Activated CD8-positive, alpha-beta T cell treated with anti-CD3 and anti-CD28 coated beads for 36 hours (primary cell): ENCODE measurements around the gene KDELR1. TPM values are rescaled to one million over a fixed set of nuclear protein-coding genes. Genes with fewer than 3 reads are reported as not detected.

ENCODE experiments used
- ATAC-seq: fragments of 200-7000 bp; cut with Tn5 transposase; one replicate; pipeline ENCODE4 v1.10.0; 2021; ENCODE audit warnings: mild to moderate bottlenecking, moderate library complexity
- CTCF ChIA-PET: fragments of 350-600 bp; sonication (Branson Sonifier 250); formaldehyde crosslinking; loops from one replicate; lab custom pipeline; 2021; ENCODE audit warnings: antibody characterized with exemption; lab: Charles Lee
- POLR2A ChIA-PET: fragments of 350-600 bp; sonication (Branson Sonifier 250); formaldehyde crosslinking; loops from one replicate; lab custom pipeline; 2021; ENCODE audit warnings: antibody characterized with exemption; lab: Charles Lee
- DNase-seq: peaks from one replicate; pipeline ENCODE4 v3.0.0-alpha.2; 2020
- H3K27ac Mint-ChIP-seq: one replicate; pipeline ENCODE4 v1.8.0; 2021; ENCODE audit warnings: mild to moderate bottlenecking, mixed read lengths
- H3K27me3 Mint-ChIP-seq: one replicate; pipeline ENCODE4 v1.8.0; 2021; ENCODE audit warnings: mixed read lengths
- H3K36me3 Mint-ChIP-seq: one replicate; pipeline ENCODE4 v1.8.0; 2021; ENCODE audit warnings: low read depth, mixed read lengths
- H3K4me1 Mint-ChIP-seq: one replicate; pipeline ENCODE4 v1.8.0; 2021; ENCODE audit warnings: low read depth, mixed read lengths
- H3K4me3 Mint-ChIP-seq: one replicate; pipeline ENCODE4 v1.8.0; 2021; ENCODE audit warnings: mild to moderate bottlenecking, moderate library complexity, mixed read lengths
- H3K9me3 Mint-ChIP-seq: one replicate; pipeline ENCODE4 v1.8.0; 2021; ENCODE audit warnings: mixed read lengths
- CTCF ChIP-seq: fragments of 200-600 bp; IDR thresholded peaks from one replicate; pipeline ENCODE4 v1.8.0; 2022; ENCODE audit warnings: antibody characterized with exemption, mild to moderate bottlenecking
- intact Hi-C: fragments of 100-400 bp; cut with micrococcal nuclease; formaldehyde crosslinking; loops from one replicate; pipeline ENCODE4 v1.10.0; 2022
- total RNA-seq, 2 experiments: library from RNA; stranded (reverse); gene quantifications; one replicate each; pipeline ENCODE4 v1.2.3, GENCODE V29; 2021

KDELR1 gene
- total RNA-seq, 2 experiments from 2014 or later: 66.3 to 66.7 TPM

DNA sequence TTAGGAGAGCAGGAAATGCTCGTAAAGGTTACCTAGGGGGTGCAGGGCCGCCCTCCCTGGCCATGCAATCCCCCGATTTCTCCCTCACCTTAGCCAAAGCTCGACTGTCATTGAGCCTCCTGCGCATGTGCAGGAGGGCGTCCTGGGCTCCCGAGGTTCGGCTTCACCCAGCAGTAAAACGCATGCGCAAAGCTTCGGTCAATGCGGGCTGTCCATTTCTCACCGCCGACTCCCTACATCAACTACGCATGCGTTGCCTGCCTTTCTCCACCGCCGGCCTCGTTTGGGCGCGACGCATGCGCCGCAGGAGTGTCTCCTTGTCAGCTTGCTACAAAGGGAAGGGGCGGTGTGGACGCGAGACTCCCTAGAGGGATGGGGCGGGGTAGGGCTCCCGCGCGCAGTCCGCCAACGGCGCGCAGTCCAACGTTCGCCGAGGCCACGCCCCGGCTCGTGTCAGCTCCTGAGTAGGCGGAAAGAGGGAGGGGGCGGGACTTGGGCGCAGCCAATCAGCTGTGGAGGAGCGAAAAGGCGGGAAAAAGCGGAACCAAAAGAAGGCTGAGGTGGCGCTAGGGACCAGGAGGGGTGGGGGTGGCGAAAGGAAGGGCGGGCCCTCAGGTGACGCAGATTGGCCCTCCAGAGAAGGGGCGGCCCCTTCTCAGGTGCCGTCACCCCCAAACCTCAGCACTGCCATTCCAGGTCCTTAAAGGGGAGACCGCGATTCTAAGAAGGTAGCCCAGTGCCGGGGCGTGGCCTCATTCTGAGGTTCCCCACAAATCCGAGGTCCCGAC, 27.3 kb downstream of the KDELR1 start, which contains the start of the genes SYNGR4 and TMEM143:
TSS of gene SYNGR4 (plus strand) at position 558 of the 788 bp plus-strand sequence. CDS start 1,476 bp downstream, outside the sequence.
TSS of gene TMEM143 (minus strand) at position 131 of the 788 bp plus-strand sequence. CDS start at position 111, 20 bp downstream.
- Mint-ChIP-seq H3K4me1 (peaks cover 10% of the 10 kb centered on the region), H3K27ac (peak within 1 kb of the TSS; percentile 96), H3K9me3 (no peaks in the 10 kb centered on the region), H3K36me3 (peaks cover 2% of the 10 kb centered on the region), H3K4me3 (peak within 1 kb of the TSS; percentile 86), H3K27me3 (no peaks in the 10 kb centered on the region)
- CTCF ChIA-PET: interaction anchor here (0.8 to 3.1 kb wide), 10 partner anchors 12 to 281 kb away, joined by 3 to 25 read pairs (median 5); partner anchors contain the start of genes GRIN2D and KDELR1
- DNase-seq (peak; percentile 97), ATAC-seq (peak; percentile 91)
- intact Hi-C loops: loop anchor here (10.0 kb wide), 1 partner anchor 101 kb away; the partner anchor contains the start of gene CYTH2
- POLR2A ChIA-PET: interaction anchor here (0.8 to 1.6 kb wide), 13 partner anchors 9 to 255 kb away, joined by 3 to 7 read pairs (median 3); partner anchors contain the start of genes KDELR1, RPL18 and SPHK2
- TF ChIP-seq CTCF: no peak

GRCh38 chr19:48363500-48363809, 27.9 kb downstream of the KDELR1 start:
- peak overlapping the region; percentile 96 for H3K27ac Mint-ChIP-seq
- H3K36me3 Mint-ChIP-seq: peaks cover 5% of the 10 kb centered on the region
- DNase-seq: peak; percentile 35
- TF ChIP-seq CTCF: no peak
- intact Hi-C loops: loop anchor here (10.0 kb wide), 1 partner anchor 101 kb away; the partner anchor contains the start of gene CYTH2
- H3K27me3 Mint-ChIP-seq: no peaks in the 10 kb centered on the region
- POLR2A ChIA-PET: interaction anchor here (0.8 to 1.6 kb wide), 9 partner anchors 24 to 124 kb away, joined by 3 to 6 read pairs (median 3); no protein-coding TSS in a partner anchor
- peaks cover 10% of the 10 kb centered on the region for H3K4me1 Mint-ChIP-seq
- H3K9me3 Mint-ChIP-seq: no peaks in the 10 kb centered on the region
- peak; percentile 2 for ATAC-seq
- H3K4me3 Mint-ChIP-seq: peak overlapping the region; percentile 86
- CTCF ChIA-PET: interaction anchor here (0.8 to 3.1 kb wide), 10 partner anchors 12 to 282 kb away, joined by 3 to 25 read pairs (median 5); partner anchors contain the start of genes GRIN2D and KDELR1

DNA sequence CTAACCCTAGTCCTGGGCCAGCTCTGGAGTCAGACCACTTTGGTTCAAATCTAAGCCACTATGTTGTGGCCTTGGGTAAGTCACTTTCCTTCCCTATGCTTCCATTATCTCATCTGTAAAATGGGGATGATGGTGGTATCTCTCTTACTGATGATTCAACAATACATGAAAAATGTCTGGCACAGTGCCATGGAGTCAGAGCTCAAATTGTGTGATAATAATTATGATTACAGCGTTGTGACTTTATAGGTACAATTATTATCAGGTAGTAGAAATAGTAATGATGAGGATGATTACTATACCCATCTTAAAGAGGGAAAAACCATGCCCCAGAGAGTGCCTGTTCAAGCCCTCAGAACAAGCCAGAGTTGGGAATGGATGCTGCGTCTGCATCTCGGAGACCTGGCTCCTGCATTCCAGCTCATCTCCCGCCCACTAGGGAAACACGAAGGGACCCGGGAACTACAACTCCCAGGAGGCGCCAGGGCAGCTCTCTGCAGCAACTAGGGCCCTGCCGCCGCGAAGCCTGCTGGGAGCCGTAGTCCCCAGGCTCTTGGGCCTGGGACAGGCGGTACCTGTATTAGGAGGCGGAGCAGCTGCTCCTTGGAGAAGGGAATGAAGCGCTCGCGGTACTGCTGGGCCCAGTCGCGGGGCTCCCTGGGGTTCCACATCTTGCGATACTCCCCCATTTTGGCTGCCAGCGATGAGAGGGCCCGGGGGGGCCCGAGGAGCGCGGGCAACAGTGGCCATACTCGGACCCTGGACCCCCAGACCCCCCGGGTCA, 28.4 kb downstream of the KDELR1 start:
- TF ChIP-seq CTCF: no peak
- Mint-ChIP-seq H3K4me1 (peaks cover 10% of the 10 kb centered on the region), H3K27me3 (no peaks in the 10 kb centered on the region), H3K36me3 (peaks cover 6% of the 10 kb centered on the region), H3K27ac (peak overlapping the region; percentile 96), H3K4me3 (peak overlapping the region; percentile 86), H3K9me3 (no peaks in the 10 kb centered on the region)
- intact Hi-C loops: loop anchor here (10.0 kb wide), 1 partner anchor 102 kb away; the partner anchor contains the start of gene CYTH2
- DNase-seq (peak; percentile 93), ATAC-seq (peak; percentile 64)
- ChIA-PET POLR2A (interaction anchor here (0.6 to 1.6 kb wide), 7 partner anchors 16 to 151 kb away, joined by 3 to 4 read pairs (median 4); no protein-coding TSS in a partner anchor), CTCF (interaction anchor here (0.7 to 3.1 kb wide), 8 partner anchors 12 to 103 kb away, joined by 3 to 25 read pairs (median 4); partner anchors contain the start of genes GRIN2D and KDELR1)

- intact Hi-C loops: loop anchor here (10.0 kb wide), 1 partner anchor 103 kb away; the partner anchor contains the start of gene CYTH2
Measured at GRCh38 chr19:48361912-48362311, 29.4 kb downstream of the KDELR1 start.

More at GRCh38 chr19:48361912-48362311, 29.4 kb downstream of the KDELR1 start:
- H3K27ac Mint-ChIP-seq: no peak overlapping the region
- H3K4me1 Mint-ChIP-seq: peaks cover 10% of the 10 kb centered on the region
- TF ChIP-seq CTCF: no peak
- peaks cover 9% of the 10 kb centered on the region for H3K36me3 Mint-ChIP-seq
- H3K9me3 Mint-ChIP-seq: no peaks in the 10 kb centered on the region
- ATAC-seq: no peak
- no peaks in the 10 kb centered on the region for H3K27me3 Mint-ChIP-seq
- ChIA-PET CTCF (interaction anchor here (3.1 kb wide), 1 partner anchor 29 kb away, joined by 25 read pairs; the partner anchor contains the start of gene KDELR1), POLR2A (interaction anchor here (0.7 to 1.6 kb wide), 3 partner anchors 15 to 35 kb away, joined by 3 to 4 read pairs (median 3); no protein-coding TSS in a partner anchor)
- DNase-seq: no peak
- no peak overlapping the region for H3K4me3 Mint-ChIP-seq
